Panc1 (cell line): Measurements from ENCODE around the gene SMC2. TPM values are rescaled to one million over a fixed set of nuclear protein-coding genes. Genes with fewer than 3 reads are reported as not detected.

Experiments
- ATAC-seq: fragments of 200-7000 bp; cut with Tn5 transposase; 2 replicates; pipeline ENCODE4 v1.9.1; 2020; ENCODE audit warnings: mild to moderate bottlenecking, moderate library complexity
- BruUV-seq: library from RNA; stranded (reverse); fragments of 400-500 nt; replicated peaks from 2 replicates; lab custom pipeline; 2021; lab: Mats Ljungman, UMichigan
- CTCF ChIA-PET: fragments of 300-600 bp; sonication (Branson Sonifier 250); formaldehyde crosslinking; loops from one replicate; lab custom pipeline; 2022; ENCODE audit warnings: antibody characterized with exemption; lab: Charles Lee
- POLR2A ChIA-PET: fragments of 300-600 bp; sonication (Branson Sonifier 250); formaldehyde crosslinking; loops from one replicate; lab custom pipeline; 2022; ENCODE audit warnings: antibody characterized with exemption; lab: Charles Lee
- DNase-seq: peaks from one replicate; pipeline ENCODE4 v3.0.0-alpha.2; 2010; ENCODE audit warnings: low read depth, low spot score
- H3K27ac ChIP-seq: 2 replicates; pipeline ENCODE4 v1.5.1; 2011; ENCODE audit warnings: mild to moderate bottlenecking, low read length, inconsistent platforms
- H3K27me3 ChIP-seq: fragments of 200-500 bp; sonication (Bioruptor generic); 2 replicates; pipeline ENCODE4 v1.6.0; 2014; ENCODE audit warnings: low read length, inconsistent platforms; ENCODE audit not compliant: control insufficient read depth, insufficient read depth
- H3K36me3 ChIP-seq: fragments of 200-500 bp; sonication (Bioruptor generic); 2 replicates; pipeline ENCODE4 v1.5.1; 2014; ENCODE audit warnings: inconsistent platforms, mild to moderate bottlenecking, low read length, moderate library complexity; ENCODE audit not compliant: control insufficient read depth, insufficient read depth
- H3K4me1 ChIP-seq: 2 replicates; pipeline ENCODE4 v1.5.1; 2011; ENCODE audit warnings: inconsistent platforms, mild to moderate bottlenecking, low read length, moderate library complexity; ENCODE audit not compliant: control insufficient read depth, insufficient read depth
- H3K4me3 ChIP-seq, 2 experiments: 2 replicates each; pipeline ENCODE4 v1.5.1; 2011 to 2012; ENCODE audit warnings: low read depth in 2 of 2, low read length in 2 of 2, mild to moderate bottlenecking in 2 of 2, inconsistent platforms in 1 of 2, moderate library complexity in 1 of 2
- H3K9me3 ChIP-seq: fragments of 200-500 bp; sonication (Bioruptor generic); 2 replicates; pipeline ENCODE4 v1.5.1; 2014; ENCODE audit warnings: low read depth, mild to moderate bottlenecking, inconsistent platforms, low read length, moderate library complexity; ENCODE audit not compliant: control insufficient read depth, insufficient read depth
- POLR2AphosphoS5 ChIP-seq: IDR thresholded peaks from 2 replicates; pipeline ENCODE4 v1.6.1; 2012; ENCODE audit warnings: mild to moderate bottlenecking, low read depth, low read length, moderate library complexity
- SIN3A ChIP-seq: IDR thresholded peaks from 2 replicates; pipeline ENCODE4 v1.6.1; 2012; ENCODE audit warnings: low read depth, mild to moderate bottlenecking, low read length, moderate library complexity, borderline replicate concordance; ENCODE audit not compliant: insufficient read depth
- TCF7L2 ChIP-seq: IDR thresholded peaks from 2 replicates; pipeline ENCODE4 v1.6.1; 2011; ENCODE audit warnings: mild to moderate bottlenecking, low read depth, low read length, inconsistent platforms
- in situ Hi-C: cut with HindIII; loops from 2 replicates; pipeline ENCODE4 v1.10.0; 2016; ENCODE audit warnings: low sequenced_read_pairs, low pct_unique_long_range_greater_than_20kb
- intact Hi-C: fragments of 100-400 bp; cut with micrococcal nuclease; formaldehyde crosslinking; loops from one replicate; pipeline ENCODE4 v1.10.0; 2022; ENCODE audit not compliant: unreplicated experiment
- total RNA-seq: library from RNA; stranded (reverse); gene quantifications from one replicate; pipeline ENCODE4 v1.2.1, GENCODE V29; 2021; ENCODE audit not compliant: unreplicated experiment
- TF ChIP-seq, protein P1 (sequence below), 2 experiments: IDR thresholded peaks; 2 replicates each; pipeline ENCODE4 v1.6.1; 2011 to 2012; ENCODE audit warnings: low read depth in 2 of 2, control low read depth in 1 of 2, low read length in 1 of 2, mild to moderate bottlenecking in 1 of 2, moderate library complexity in 1 of 2; ENCODE audit not compliant: insufficient read depth in 1 of 2
- TF ChIP-seq, protein P2 (sequence below): fragments of 450-650 bp; IDR thresholded peaks from 2 replicates; pipeline ENCODE4 v1.5.1; 2017; ENCODE audit warnings: mild to moderate bottlenecking

The SMC2 gene
- total RNA-seq, 1 experiment from 2014 or later, result 25.3 TPM

DNA sequence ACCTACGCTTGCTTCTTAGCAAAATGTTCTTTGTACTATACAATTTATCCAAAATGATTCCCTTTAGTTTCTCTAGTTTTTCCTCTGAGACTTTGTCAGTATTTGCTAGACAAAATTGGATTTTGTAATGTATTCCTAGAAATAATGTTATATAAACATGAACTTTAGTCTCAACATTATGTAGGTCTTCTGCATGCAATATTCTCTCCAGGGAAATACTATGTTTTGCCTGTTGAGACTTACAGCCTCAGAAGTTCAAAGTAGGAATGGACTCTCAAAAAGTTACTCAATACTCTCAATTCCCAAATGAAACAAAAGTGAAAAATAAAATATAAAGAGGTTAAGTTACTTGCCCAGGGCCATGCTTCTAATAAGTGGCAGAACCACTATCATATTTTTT lies 24.8 kb upstream of the SMC2 start:
- POLR2A ChIA-PET, result no interaction called here
- Histone ChIP-seq H3K4me3 (no peak overlapping the region), H3K4me1 (no peaks in the 10 kb centered on the region), H3K36me3 (no peaks in the 10 kb centered on the region), H3K9me3 (no peaks in the 10 kb centered on the region), H3K27me3 (no peaks in the 10 kb centered on the region), H3K27ac (no peak overlapping the region)
- intact Hi-C loops (no loop called here), in situ Hi-C loops (no loop called here)
- DNase-seq (no peak), ATAC-seq (no peak)
- TF ChIP-seq TCF7L2, result no peak
- no peak for TF ChIP-seq SIN3A
- TF ChIP-seq, protein P1, sequence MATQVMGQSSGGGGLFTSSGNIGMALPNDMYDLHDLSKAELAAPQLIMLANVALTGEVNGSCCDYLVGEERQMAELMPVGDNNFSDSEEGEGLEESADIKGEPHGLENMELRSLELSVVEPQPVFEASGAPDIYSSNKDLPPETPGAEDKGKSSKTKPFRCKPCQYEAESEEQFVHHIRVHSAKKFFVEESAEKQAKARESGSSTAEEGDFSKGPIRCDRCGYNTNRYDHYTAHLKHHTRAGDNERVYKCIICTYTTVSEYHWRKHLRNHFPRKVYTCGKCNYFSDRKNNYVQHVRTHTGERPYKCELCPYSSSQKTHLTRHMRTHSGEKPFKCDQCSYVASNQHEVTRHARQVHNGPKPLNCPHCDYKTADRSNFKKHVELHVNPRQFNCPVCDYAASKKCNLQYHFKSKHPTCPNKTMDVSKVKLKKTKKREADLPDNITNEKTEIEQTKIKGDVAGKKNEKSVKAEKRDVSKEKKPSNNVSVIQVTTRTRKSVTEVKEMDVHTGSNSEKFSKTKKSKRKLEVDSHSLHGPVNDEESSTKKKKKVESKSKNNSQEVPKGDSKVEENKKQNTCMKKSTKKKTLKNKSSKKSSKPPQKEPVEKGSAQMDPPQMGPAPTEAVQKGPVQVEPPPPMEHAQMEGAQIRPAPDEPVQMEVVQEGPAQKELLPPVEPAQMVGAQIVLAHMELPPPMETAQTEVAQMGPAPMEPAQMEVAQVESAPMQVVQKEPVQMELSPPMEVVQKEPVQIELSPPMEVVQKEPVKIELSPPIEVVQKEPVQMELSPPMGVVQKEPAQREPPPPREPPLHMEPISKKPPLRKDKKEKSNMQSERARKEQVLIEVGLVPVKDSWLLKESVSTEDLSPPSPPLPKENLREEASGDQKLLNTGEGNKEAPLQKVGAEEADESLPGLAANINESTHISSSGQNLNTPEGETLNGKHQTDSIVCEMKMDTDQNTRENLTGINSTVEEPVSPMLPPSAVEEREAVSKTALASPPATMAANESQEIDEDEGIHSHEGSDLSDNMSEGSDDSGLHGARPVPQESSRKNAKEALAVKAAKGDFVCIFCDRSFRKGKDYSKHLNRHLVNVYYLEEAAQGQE (IDR thresholded peaks at IDR 0.05; ENCODE audit: insufficient read depth in 1 of 2, low read depth in 2 of 2, low read length in 1 of 2), result no peak
- TF ChIP-seq POLR2AphosphoS5, result no peak
- TF ChIP-seq, protein P2, sequence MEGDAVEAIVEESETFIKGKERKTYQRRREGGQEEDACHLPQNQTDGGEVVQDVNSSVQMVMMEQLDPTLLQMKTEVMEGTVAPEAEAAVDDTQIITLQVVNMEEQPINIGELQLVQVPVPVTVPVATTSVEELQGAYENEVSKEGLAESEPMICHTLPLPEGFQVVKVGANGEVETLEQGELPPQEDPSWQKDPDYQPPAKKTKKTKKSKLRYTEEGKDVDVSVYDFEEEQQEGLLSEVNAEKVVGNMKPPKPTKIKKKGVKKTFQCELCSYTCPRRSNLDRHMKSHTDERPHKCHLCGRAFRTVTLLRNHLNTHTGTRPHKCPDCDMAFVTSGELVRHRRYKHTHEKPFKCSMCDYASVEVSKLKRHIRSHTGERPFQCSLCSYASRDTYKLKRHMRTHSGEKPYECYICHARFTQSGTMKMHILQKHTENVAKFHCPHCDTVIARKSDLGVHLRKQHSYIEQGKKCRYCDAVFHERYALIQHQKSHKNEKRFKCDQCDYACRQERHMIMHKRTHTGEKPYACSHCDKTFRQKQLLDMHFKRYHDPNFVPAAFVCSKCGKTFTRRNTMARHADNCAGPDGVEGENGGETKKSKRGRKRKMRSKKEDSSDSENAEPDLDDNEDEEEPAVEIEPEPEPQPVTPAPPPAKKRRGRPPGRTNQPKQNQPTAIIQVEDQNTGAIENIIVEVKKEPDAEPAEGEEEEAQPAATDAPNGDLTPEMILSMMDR, result no peak
- no TSS peak for BruUV-seq
- CTCF ChIA-PET, result no interaction called here

- in situ Hi-C loops (no loop called here), intact Hi-C loops (no loop called here)
- TF ChIP-seq, protein P2, result no peak
- TF ChIP-seq SIN3A (no peak), POLR2AphosphoS5 (no peak), TCF7L2 (no peak)
- TF ChIP-seq, protein P1 (IDR thresholded peaks at IDR 0.05; ENCODE audit: insufficient read depth in 1 of 2, low read depth in 2 of 2, low read length in 1 of 2), result no peak
- H3K36me3 ChIP-seq, result no peaks in the 10 kb centered on the region
- H3K4me3 ChIP-seq, result no peak overlapping the region
- H3K27ac ChIP-seq, result no peak overlapping the region
- DNase-seq (no peak), ATAC-seq (no peak)
- ChIA-PET CTCF (no interaction called here), POLR2A (no interaction called here)
- H3K27me3 ChIP-seq, result no peaks in the 10 kb centered on the region
- no peaks in the 10 kb centered on the region for H3K4me1 ChIP-seq
- H3K9me3 ChIP-seq, result no peaks in the 10 kb centered on the region
- no TSS peak for BruUV-seq
Observed at GRCh38 chr9:104071589-104071988, 22.5 kb upstream of the SMC2 start.
